ENCODE measurements around the gene ADAMTS2. TPM values are rescaled to one million over a fixed set of nuclear protein-coding genes. Genes with fewer than 3 reads are reported as not detected.

The ADAMTS2 gene
- total and polyA plus RNA-seq, 2 of the 8 experiments (the other 6 are each of a cell fraction or from before 2014, with no cell fraction given), result 6.6 to 7.3 TPM

DNA sequence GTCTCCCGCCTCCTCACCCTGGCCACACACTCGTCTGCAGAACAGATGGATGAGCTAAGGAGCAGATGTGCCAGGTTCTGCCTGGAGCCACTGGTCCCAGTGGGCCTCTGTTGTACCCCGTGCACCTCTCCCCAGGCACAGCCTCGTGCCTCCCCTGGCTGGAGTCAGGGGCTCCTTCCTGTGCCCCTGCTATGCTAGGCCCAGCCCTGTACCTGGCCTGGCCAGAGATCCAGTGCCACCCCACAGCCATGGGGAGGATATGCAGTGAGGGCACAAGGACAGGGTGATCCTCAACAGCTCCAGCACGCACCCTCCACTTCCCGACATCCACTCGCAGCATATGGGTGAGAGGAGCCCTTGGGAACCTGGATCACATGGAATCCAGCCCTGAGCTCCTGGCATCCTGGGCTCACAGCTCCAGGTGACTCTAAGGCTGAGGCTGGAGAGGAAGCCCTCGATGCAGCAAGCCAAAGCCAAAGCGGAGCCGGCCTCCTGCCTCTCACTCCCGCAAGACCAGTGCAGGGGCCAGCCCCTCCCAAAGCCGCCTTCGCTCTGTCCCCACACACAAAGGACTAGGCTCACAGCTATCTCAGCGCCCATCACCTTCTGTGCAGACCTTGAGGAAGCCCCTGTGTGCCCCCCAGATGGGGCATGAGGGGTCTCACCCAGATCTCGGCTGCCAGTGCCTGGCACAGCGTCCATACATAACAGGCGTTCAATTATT lies 23.7 kb upstream of the ADAMTS2 start:
- ChIA-PET POLR2A (ENCODE audit: partially characterized antibody) (no interaction called here), CTCF (ENCODE audit: partially characterized antibody) (interaction anchor here (0.6 to 1.5 kb wide), 3 partner anchors 11 to 201 kb away, joined by 3 to 5 read pairs (median 3); no protein-coding TSS in a partner anchor)
- Histone ChIP-seq H2BK5ac (ENCODE audit: low read depth, low read length) (no peak overlapping the region), H3K9ac (replicated peaks in 1 of 4; ENCODE audit: extremely low read depth in 1 of 4, low read depth in 3 of 4, low read length in 3 of 4) (no peak overlapping the region), H2BK12ac (ENCODE audit: low read depth, low read length) (no peak overlapping the region), H2BK15ac (ENCODE audit: low read length) (no peak overlapping the region), H3K27me3 (replicated peaks in 1 of 4; ENCODE audit: control insufficient read depth in 3 of 4, extremely low read depth in 1 of 4, insufficient read depth in 3 of 4, low read length in 3 of 4) (no peaks in the 10 kb centered on the region), H4K8ac (ENCODE audit: extremely low read depth, insufficient read depth, low read length) (no peak overlapping the region; the same call in 1 of the 2 replicates), H3K9me3 (ENCODE audit: insufficient read depth in 2 of 2, low read depth in 1 of 2, low read length in 1 of 2) (no peaks in the 10 kb centered on the region; a peak in 1 of 4 replicates), H3K79me2 (ENCODE audit: control insufficient read depth in 1 of 2, insufficient read depth in 2 of 2, low read length in 2 of 2) (no peaks in the 10 kb centered on the region), H2AK5ac (ENCODE audit: low read depth, low read length) (no peak overlapping the region), H3K4me2 (ENCODE audit: insufficient read depth in 1 of 2, low read depth in 2 of 2, low read length in 2 of 2) (no peak overlapping the region), H3K56ac (replicated peaks; ENCODE audit: insufficient read length, low read depth, low read length) (no peak overlapping the region), H3K4ac (replicated peaks; ENCODE audit: insufficient read length, low read depth, low read length) (no peak overlapping the region), H3K79me1 (ENCODE audit: low read depth, low read length) (no peaks in the 10 kb centered on the region), H3K18ac (ENCODE audit: extremely low read depth, low read length) (no peak overlapping the region), H2BK120ac (replicated peaks; ENCODE audit: low read depth, low read length) (no peak overlapping the region), H2BK20ac (ENCODE audit: low read length) (no peak overlapping the region), H2AFZ (ENCODE audit: low read length) (no peak overlapping the region), H3K23ac (ENCODE audit: insufficient read length) (no peak overlapping the region), H3K4me3 (ENCODE audit: extremely low read depth in 1 of 4, insufficient read depth in 2 of 4, low read depth in 3 of 4, low read length in 4 of 4) (no peak overlapping the region), H4K5ac (ENCODE audit: insufficient read length, low read depth, low read length) (no peak overlapping the region), H4K20me1 (replicated peaks in 1 of 2; ENCODE audit: control insufficient read depth in 1 of 2, insufficient read depth in 2 of 2, low read length in 2 of 2) (no peaks in the 10 kb centered on the region), H3K23me2 (ENCODE audit: low read depth, low read length) (no peaks in the 10 kb centered on the region), H3K14ac (ENCODE audit: insufficient read length) (no peak overlapping the region), H4K91ac (replicated peaks; ENCODE audit: insufficient read length, low read length) (no peak overlapping the region), H3K4me1 (replicated peaks in 1 of 4; ENCODE audit: control insufficient read depth in 3 of 4, insufficient read depth in 4 of 4, low read length in 3 of 4) (no peaks in the 10 kb centered on the region), H3K27ac (ENCODE audit: low read depth, low read length) (no peak overlapping the region), H3K36me3 (ENCODE audit: control insufficient read depth in 2 of 4, insufficient read depth in 4 of 4, low read length in 3 of 4) (no peaks in the 10 kb centered on the region)
- DNase-seq (ENCODE audit: low read depth in 1 of 2, low spot score in 2 of 2) (no peak), FAIRE-seq (no peak)
- WGBS, 2 experiments (ENCODE audit: extremely low coverage in 1 of 2, insufficient coverage in 1 of 2, insufficient read length in 1 of 2, insufficient replicate concordance in 2 of 2, low coverage in 1 of 2, low lambda C conversion rate in 2 of 2, missing lambda C conversion rate in 1 of 2), result 95% methylated on average over 17 of the region's 17 CpGs; no CpG with 5 or more reads in 1 of the 2 experiments
- TF ChIP-seq CEBPB (IDR thresholded peaks at IDR 0.05; ENCODE audit: low read depth, low read length) (no peak), JUND (IDR thresholded peaks at IDR 0.05; ENCODE audit: low read length) (no peak), EGR1 (IDR thresholded peaks at IDR 0.05; ENCODE audit: borderline replicate concordance, low read depth, low read length) (no peak), HDAC2 (IDR thresholded peaks at IDR 0.05; ENCODE audit: borderline replicate concordance in 1 of 2, low read depth in 2 of 2, low read length in 2 of 2) (no peak), TAF1 (IDR thresholded peaks at IDR 0.05; ENCODE audit: low read depth, low read length) (no peak), TBP (IDR thresholded peaks at IDR 0.05; ENCODE audit: low read depth, low read length) (no peak), TCF12 (IDR thresholded peaks at IDR 0.05; ENCODE audit: low read depth, low read length) (no peak), EZH2 (IDR thresholded peaks at IDR 0.05; ENCODE audit: low read depth, low read length, severe bottlenecking) (no peak), SIN3A (conservative IDR thresholded peaks at IDR 0.05 in 1 of 2, IDR thresholded peaks at IDR 0.05 in 1 of 2; ENCODE audit: low read depth in 1 of 2, low read length in 2 of 2) (no peak)
- TF ChIP-seq, protein P1, sequence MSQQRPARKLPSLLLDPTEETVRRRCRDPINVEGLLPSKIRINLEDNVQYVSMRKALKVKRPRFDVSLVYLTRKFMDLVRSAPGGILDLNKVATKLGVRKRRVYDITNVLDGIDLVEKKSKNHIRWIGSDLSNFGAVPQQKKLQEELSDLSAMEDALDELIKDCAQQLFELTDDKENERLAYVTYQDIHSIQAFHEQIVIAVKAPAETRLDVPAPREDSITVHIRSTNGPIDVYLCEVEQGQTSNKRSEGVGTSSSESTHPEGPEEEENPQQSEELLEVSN (IDR thresholded peaks at IDR 0.05), result no peak
- TF ChIP-seq, protein P2, sequence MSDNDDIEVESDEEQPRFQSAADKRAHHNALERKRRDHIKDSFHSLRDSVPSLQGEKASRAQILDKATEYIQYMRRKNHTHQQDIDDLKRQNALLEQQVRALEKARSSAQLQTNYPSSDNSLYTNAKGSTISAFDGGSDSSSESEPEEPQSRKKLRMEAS (IDR thresholded peaks at IDR 0.05), result no peak
